SKM-1 (cell line): ENCODE measurements around the gene SLC35F1.
"Not testable (repeated sequence)": the region's sequence is repeated elsewhere in the genome, so short reads cannot be mapped to it uniquely, and the experiment has no call there.

Experiments
- DNase-seq: peaks from one replicate; lab custom pipeline; 2025; ENCODE audit not compliant: unreplicated experiment; lab: John Stamatoyannopoulos, UW

Gene SLC35F1

GRCh38 chr6:117924690-117925089 is 17.6 kb downstream of the SLC35F1 start:
- no peak for DNase-seq

DNA sequence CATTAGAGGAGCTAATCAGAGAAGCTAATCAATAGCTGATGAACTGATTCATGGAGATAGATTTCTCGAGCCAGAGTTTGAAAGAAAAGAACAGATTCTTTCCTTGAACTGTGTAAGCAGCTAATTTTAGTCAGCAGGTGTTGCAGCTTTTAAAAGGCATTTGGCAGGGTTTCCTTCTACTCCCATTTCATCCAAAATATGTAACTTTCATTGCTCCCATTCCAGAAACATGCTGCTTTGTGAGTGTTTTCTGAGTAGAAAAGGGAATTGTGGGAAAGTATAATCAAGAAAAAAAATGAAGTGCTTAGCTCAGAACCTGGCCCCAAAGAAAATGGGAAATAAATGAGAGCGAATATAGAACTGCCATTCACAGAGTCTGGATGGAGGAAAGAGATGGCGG is 20.8 kb downstream of the SLC35F1 start:
- DNase-seq = no peak

DNA sequence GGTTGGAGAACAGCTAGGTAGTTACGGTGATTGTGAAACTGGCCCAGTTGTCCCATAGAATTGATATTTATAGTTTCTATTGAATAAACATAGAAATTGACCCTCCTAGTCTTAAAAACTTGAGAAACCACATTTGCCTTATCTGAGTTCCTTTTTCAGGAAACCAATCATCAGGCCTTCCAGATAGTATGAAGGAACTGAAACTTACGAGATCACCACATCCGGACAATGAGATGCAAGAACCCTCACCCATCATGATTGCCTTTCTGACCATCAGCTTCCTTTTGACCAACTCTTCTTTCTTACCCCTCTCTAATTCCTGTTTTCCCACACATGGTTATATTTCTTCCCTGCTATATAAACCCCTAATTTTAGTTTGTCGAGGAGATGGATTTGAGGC is 21.8 kb downstream of the SLC35F1 start:
- DNase-seq = no peak

DNA sequence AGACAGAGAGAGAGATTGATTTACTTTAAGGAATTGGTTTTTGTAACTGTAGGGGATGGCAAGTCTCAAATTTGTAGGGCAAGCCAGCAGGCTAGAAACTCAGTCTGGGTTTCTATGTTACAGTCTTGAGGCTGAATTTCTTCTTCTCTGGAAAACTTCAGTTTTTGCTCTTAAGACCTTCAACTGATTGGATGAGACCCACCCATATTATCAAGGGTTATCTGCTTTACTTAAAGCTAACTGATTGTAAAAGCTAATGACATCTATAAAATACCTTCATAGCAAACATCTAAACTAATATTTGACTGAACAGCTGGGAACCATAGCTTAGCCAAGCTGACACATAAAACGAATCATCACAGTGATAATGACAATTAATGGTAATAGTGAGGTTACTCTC is 22.4 kb downstream of the SLC35F1 start:
- DNase-seq = no peak

GRCh38 chr6:117930645-117931044 is 23.6 kb downstream of the SLC35F1 start:
- no peak for DNase-seq

GRCh38 chr6:117932001-117932400 is 24.9 kb downstream of the SLC35F1 start:
- no peak for DNase-seq

GRCh38 chr6:117932676-117933075 is 25.6 kb downstream of the SLC35F1 start:
- no peak for DNase-seq

DNA sequence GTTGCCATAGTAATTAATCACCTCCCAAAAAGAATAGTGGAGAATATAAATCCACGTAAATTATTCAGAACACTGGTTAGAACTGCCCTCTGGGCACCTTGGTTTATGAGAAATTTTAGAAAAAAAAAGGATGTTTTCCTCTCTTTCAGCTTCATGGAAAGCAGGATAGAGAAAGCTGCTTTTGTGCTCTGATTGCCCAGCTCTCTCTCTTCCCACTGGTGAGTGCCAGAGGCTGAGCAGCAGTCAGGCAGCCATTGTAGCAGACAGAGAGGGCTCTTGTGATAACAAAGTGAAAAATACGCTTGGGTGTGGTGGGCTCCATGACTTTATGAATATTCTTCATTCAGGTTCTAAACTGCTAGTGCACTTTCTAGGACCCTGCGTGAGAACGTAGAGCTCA is 26.4 kb downstream of the SLC35F1 start:
- no peak for DNase-seq

DNA sequence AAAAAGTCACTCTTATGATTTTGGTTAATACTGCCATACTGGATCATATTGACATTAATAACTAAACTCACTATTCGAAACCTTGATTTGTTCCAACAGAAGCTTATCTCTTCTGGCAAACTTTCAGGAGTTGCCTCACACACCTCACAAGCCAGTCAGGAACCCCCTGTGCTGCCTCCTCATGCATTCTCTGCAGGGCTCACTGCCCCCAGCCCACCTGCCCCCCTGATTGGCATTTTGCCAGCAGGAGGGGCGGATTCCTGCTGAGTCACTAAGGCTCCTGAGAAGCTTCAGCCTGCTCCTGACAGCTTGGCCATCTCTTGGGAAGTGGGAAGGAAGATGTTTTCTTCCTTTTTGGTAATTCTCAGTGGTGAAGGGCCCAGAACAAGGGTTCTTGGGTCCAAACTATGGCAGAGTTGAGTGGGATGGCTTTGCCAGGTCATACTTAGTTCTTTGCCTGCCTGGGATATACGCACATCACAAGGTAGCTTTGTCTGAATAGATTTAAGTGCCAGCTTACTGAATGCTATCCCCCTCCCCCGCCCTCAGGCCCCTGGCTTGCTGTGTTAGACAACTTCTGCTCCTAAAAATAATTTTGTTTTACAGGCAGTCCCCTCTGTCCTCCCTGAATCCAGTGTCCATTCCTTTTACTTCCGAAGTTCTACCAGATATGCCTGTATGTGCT is 31.4 kb downstream of the SLC35F1 start:
- no peak for DNase-seq

- no peak for DNase-seq
Measured at GRCh38 chr6:117947234-117947633, 40.2 kb downstream of the SLC35F1 start.

- no peak for DNase-seq
Measured at GRCh38 chr6:117951783-117952182, 44.7 kb downstream of the SLC35F1 start.

DNA sequence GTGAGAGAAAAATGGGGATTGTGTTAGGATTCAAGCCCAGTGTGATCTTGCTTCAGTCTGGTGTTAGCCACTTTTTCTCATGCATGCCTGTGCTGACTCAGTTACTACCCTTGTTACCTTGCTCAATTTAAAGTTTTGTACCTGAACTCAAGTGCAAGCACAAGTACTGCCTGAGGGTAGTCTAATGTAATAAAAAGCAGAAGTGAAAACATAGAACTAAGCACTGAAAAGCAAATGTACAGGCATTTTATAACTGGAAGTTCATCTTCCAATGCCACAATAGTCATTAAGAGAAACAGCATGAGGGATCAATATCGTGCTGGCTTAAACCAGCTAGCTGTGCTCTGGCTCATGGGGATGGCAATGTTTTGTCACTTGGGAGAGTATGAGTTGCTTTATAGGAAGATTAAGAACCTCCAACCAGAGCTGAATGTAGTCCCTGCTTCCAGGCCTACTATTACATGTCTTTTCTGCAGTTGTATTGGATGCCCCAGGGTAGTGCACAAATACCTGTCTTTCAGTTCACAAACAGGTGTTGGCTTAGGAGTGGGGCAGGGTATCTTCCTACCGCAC is 48.7 kb downstream of the SLC35F1 start:
- DNase-seq = no peak

DNA sequence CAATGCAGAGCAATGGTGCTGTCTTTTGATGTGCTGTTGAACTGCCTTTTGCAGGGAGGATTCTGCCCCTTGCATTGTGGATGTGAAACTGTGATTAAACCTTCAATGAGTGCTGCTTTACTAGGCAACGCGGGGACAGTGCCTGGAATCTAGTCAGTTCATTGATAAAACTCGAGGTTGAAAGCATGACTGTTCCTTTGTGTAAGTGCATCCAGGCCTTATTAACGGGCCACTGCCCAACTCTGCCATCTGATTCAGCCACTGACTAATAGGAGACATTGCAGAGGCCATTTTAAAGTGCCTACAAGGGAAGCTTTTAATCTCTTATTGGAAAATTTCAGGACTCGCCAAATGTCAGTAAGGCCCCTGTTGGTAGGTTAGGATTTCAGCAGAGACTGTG is 49.3 kb downstream of the SLC35F1 start:
- DNase-seq = no peak

GRCh38 chr6:117958536-117958935 is 51.5 kb downstream of the SLC35F1 start:
- DNase-seq = no peak

GRCh38 chr6:117960877-117961276 is 53.8 kb downstream of the SLC35F1 start:
- DNase-seq = no peak

DNA sequence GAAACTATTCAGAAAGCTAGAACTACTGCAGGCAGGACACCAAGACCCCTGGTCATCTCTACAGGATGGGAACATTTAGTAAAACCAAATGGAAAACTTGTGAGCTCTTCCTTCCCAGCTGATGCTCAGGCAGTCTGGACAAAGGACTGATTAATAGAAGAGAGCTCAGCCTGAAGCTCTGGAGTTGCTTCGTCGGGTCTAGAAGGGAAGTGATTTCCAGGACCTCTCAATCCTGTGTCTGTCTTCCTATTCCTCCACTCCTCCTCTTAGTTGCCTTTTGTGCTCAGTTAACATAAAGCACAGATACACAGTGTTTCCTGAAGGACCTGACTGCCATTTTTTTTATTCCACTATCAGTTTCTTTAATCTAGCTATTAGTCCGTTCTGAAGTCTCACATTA is 54.2 kb downstream of the SLC35F1 start:
- DNase-seq = no peak

DNA sequence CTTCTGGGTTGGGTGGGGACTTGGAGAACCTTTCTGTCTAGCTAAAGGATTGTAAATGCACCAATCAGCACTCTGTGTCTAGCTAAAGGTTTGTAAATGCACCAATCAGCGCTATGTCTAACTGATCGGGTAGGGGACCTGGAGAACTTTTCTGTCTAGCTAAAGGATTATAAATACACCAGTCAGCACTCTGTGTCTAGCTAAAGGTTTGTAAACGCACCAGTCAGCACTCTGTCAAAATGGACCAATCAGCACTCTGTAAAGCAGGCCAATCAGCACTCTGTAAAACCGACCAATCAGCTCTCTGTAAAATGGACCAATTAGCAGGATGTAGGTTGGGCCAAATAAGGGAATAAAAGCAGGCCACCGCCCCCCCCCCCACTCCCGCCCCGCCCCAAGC is 58.7 kb downstream of the SLC35F1 start:
- not testable (repeated sequence) for DNase-seq

DNA sequence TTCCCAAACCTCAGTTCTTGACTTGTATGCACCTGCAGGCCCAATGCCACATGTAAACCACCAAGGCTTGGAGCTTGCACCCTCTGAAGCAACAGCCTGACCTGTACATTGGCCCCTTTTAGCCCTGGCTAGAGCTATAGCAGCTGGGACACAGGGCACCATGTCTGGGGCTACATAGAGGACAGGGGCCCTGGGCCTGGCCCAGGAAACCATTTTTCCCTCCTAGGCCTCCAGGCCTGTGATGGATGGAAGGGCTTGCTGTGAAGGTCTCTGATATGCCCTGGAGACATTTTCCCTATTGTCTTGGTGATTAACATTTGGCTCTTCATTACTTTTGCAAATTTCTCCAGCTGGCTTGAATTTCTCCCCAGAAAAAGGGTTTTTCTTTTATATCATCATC is 64.6 kb downstream of the SLC35F1 start:
- no peak for DNase-seq

DNA sequence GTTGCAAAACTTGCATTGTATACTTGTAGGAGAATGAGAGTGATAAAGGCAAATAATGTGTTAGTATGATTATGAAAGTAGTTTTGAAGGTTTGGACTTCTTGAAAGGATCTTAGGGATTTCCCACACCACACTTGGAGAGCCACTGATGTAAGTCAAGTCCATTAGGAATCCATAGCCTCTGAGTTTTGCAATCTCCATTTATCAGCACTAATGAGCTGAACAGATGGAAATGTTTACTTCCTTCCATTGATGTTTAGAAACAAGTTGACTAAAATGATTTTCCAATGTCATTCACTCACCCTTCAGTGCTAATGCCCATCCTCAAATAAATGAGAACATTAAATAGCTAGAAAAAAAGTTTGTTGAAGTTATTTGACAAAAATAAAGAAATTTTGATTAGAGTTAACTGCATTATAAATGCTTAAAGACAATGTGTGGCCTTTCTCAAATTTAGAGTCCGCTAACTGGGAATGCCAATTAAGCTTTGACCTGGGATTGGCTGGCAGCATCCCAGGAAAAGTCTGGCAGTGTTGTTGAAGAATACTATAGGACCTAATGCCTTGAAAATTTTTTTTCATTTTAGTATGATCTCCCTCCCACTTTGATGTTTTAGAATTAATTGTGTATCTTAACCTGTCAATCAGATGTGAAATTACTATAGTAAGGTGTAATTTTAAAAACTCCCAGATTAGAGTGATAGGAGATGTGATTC is 68.0 kb downstream of the SLC35F1 start:
- no peak for DNase-seq

GRCh38 chr6:117976030-117976651 is 69.1 kb downstream of the SLC35F1 start:
- peak; percentile 50 for DNase-seq

GRCh38 chr6:117985916-117986315 is 78.9 kb downstream of the SLC35F1 start:
- no peak for DNase-seq

- no peak for DNase-seq
Measured at GRCh38 chr6:117986396-117986795, 79.3 kb downstream of the SLC35F1 start.
